ENCODE results near the gene TIA1.

TIA1 gene

DNA sequence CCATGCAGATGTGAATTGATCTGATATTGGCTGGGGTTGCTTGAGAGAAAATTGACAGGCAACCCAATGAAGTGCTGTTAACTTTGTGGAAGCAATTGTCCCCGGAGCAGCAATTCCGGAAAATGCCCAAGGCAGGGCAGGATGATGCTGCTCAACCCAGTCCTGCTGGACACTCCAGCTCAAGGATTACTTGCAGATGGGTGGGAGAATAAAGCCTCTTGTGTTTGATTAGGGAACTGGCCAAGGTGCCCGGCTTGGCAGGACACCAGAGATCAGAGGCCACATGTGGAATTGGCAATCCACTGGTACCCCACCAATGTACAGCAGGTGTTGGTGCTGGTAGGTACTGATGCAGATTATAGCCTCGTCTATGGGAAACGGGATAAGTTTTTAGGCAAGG, 45.3 kb downstream of the TIA1 start:
- Histone ChIP-seq H3K36me3 (peaks cover 0 to 23% (median 10%) of the 10 kb centered on the region in 11 experiments; a peak in 18 of 22 replicates), H4K20me1 (no peaks in the 10 kb centered on the region), H3K4me2 (no peak overlapping the region), H3K27me3 (no peaks in the 10 kb centered on the region), H3K4me1 (peaks cover 0 to 4% (median 0%) of the 10 kb centered on the region in 10 experiments; a peak in 1 of 20 replicates), H3K9ac (no peak overlapping the region), H3K9me3 (replicated peaks in 1 of 11) (no peaks in the 10 kb centered on the region; a peak in 1 of 22 replicates), H3K27ac (no peak overlapping the region), H3K4me3 (no peak overlapping the region)
- TF ChIP-seq Cebpa-rat (IDR thresholded peaks at IDR 0.05) = no peak

DNA sequence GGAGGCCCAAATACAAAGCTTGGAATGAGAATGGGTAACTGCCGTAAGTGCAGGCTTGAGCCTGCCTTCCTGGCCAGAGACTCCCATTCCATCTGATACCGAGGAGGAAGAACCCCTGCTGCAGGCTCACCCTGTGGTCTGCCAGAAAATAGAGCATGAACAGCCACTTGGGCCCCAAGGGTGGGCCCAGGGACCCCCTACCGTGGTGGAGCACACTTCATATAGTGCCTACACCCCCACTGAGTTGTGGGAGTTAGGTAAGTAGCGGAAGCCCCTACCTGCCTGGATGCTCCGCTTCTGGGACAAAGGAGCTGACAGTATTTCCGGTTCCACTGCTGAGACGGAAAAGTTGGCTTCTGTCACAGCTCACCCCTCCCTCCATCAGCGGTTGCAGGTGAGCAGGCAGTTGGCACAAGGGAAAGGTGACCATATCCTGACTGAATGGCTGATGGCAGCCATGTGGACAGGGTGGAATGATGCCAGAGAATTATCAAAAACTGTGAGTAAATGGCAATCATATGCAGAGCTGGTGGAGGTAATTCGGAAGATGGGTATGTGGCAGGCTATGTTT, 46.1 kb downstream of the TIA1 start:
- no peaks in the 10 kb centered on the region; a peak in 1 of 22 replicates for H3K9me3 ChIP-seq (replicated peaks in 1 of 11)
- H3K27me3 ChIP-seq = no peaks in the 10 kb centered on the region
- H3K27ac ChIP-seq = no peak overlapping the region
- no peak for TF ChIP-seq Cebpa-rat (IDR thresholded peaks at IDR 0.05)
- H3K4me2 ChIP-seq = no peak overlapping the region
- no peaks in the 10 kb centered on the region for H4K20me1 ChIP-seq
- H3K4me1 ChIP-seq = peaks cover 0 to 4% (median 0%) of the 10 kb centered on the region in 10 experiments; a peak in 1 of 20 replicates
- H3K9ac ChIP-seq = no peak overlapping the region
- no peak overlapping the region for H3K4me3 ChIP-seq
- peaks cover 0 to 18% (median 6%) of the 10 kb centered on the region in 11 experiments; a peak in 9 of 22 replicates for H3K36me3 ChIP-seq

DNA sequence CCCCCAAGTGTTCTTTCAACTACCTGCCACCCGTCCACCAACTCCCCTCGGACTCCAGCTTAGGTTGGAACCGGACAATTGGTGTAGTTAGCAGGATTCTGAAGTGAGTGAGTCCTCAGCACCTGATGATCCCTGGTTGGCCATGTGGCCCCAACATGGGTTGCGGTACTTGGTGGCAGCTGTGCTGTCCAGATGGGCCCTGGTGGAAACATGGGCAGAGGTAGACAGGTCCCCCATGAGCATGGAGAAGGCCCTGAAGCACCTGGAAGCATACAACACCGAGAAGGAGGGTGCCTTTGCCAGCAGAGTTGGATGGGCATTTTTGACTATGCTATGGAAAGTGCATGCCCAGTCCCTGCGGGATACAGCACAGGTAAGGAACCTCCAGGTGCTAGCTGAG, 46.6 kb downstream of the TIA1 start:
- Histone ChIP-seq H3K4me1 (peaks cover 0 to 4% (median 0%) of the 10 kb centered on the region in 10 experiments; a peak in 1 of 20 replicates), H3K27ac (no peak overlapping the region), H4K20me1 (no peaks in the 10 kb centered on the region), H3K4me2 (no peak overlapping the region), H3K27me3 (no peaks in the 10 kb centered on the region), H3K36me3 (peaks cover 0 to 13% (median 4%) of the 10 kb centered on the region in 11 experiments; a peak in 7 of 22 replicates), H3K4me3 (no peak overlapping the region), H3K9ac (no peak overlapping the region), H3K9me3 (replicated peaks in 1 of 11) (no peaks in the 10 kb centered on the region; a peak in 1 of 22 replicates)
- TF ChIP-seq Cebpa-rat (IDR thresholded peaks at IDR 0.05) = no peak

DNA sequence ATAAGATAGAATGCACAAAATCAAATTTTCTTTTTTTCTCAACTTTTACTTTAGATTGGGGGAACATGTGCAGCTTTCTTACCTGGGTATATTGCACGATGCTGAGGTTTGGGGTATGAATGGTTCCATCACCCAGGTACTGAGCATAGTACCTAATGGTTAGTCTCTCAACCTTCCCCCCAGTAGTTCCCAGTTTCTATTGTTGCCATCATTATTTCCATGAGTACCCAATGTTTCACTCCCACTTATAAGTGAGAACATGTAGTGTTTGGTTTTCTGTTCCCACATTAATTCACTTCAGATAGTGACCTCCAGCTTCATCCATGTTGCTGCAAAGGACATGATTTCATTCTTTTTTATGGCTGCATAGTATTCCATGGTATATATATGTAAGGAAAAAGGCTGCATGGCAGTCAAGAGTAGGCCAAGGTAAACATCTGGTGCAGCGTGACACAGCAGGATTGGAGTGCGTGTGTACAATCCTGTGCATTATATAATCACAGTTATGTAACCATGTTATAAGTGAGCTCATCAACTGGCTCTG, 47.1 kb downstream of the TIA1 start:
- TF ChIP-seq Cebpa-rat (IDR thresholded peaks at IDR 0.05) = no peak
- no peaks in the 10 kb centered on the region for H4K20me1 ChIP-seq

DNA sequence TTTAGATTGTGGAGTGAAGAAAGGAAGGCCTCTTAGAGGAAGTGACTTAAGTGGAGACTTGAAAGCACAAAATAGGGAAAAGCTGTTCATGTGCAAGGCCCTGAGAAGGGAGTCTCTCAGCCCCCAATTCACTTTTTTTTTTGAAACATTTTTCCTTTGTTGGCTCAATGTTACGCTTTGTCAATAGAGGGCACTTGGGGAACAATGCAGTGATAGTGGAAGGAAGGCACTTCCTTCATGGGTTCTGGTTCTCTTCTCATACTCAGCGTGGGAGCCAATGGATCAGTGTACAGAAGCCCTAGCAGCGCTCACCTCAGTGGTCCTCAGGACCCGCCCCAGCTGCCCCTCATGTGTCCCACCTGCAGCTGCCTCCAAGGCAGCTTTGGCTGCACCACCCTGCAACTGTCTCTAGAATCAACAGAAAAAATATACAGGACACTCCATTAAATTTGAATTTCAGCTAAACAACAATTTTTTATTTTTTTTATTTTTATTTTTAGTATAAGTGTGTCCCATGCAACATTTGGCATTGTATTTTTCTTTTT, 49.0 kb downstream of the TIA1 start:
- H3K9me3 ChIP-seq (replicated peaks in 1 of 11) = no peaks in the 10 kb centered on the region; a peak in 1 of 22 replicates
- no peaks in the 10 kb centered on the region for H3K27me3 ChIP-seq
- no peaks in the 10 kb centered on the region for H4K20me1 ChIP-seq
- H3K27ac ChIP-seq = no peak overlapping the region
- no peak overlapping the region for H3K9ac ChIP-seq
- TF ChIP-seq Cebpa-rat (IDR thresholded peaks at IDR 0.05) = no peak
- H3K4me2 ChIP-seq = no peak overlapping the region
- H3K4me1 ChIP-seq = peaks cover 0 to 4% (median 0%) of the 10 kb centered on the region in 10 experiments; a peak in 1 of 20 replicates
- H3K4me3 ChIP-seq = no peak overlapping the region
- H3K36me3 ChIP-seq = peaks cover 0 to 8% (median 0%) of the 10 kb centered on the region in 11 experiments; a peak in 3 of 22 replicates

More for the DNA sequence above, 47.1 kb downstream of the TIA1 start:
- Histone ChIP-seq H3K4me1 (peaks cover 0 to 4% (median 0%) of the 10 kb centered on the region in 10 experiments; a peak in 1 of 20 replicates), H3K9ac (no peak overlapping the region), H3K27ac (no peak overlapping the region), H3K27me3 (no peaks in the 10 kb centered on the region), H3K4me3 (no peak overlapping the region), H3K4me2 (no peak overlapping the region), H3K9me3 (replicated peaks in 1 of 11) (no peaks in the 10 kb centered on the region; a peak in 1 of 22 replicates), H3K36me3 (peaks cover 0 to 8% (median 3%) of the 10 kb centered on the region in 11 experiments; a peak in 3 of 22 replicates)

DNA sequence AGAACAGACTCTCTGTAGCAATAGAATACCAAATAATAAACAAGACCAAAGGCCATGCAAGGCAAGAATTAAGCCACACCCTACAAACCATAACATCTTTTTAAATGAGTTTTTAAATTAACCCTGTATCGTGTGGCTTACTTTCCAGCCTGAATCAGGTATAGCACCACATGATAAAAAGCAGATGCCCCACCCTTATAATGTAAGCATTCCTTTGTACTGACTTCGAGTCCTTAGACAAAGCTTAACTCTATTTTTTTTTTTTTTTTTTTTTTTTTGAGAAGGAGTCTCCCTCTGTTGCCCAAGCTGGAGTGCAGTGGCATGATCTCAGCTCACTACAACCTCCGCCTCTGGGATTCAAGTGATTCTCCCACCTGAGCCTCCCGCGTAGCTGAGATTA, 55.9 kb downstream of the TIA1 start:
- Histone ChIP-seq H3K9me3 (replicated peaks in 1 of 11) (no peaks in the 10 kb centered on the region), H3K9ac (no peak overlapping the region), H3K4me3 (no peak overlapping the region), H3K4me1 (peaks cover 3 to 13% (median 12%) of the 10 kb centered on the region in 10 experiments; a peak in 16 of 20 replicates), H4K20me1 (no peaks in the 10 kb centered on the region), H3K4me2 (no peak overlapping the region), H3K27me3 (no peaks in the 10 kb centered on the region), H3K27ac (no peak overlapping the region), H3K36me3 (no peaks in the 10 kb centered on the region)
- TF ChIP-seq Cebpa-rat (IDR thresholded peaks at IDR 0.05) = no peak

DNA sequence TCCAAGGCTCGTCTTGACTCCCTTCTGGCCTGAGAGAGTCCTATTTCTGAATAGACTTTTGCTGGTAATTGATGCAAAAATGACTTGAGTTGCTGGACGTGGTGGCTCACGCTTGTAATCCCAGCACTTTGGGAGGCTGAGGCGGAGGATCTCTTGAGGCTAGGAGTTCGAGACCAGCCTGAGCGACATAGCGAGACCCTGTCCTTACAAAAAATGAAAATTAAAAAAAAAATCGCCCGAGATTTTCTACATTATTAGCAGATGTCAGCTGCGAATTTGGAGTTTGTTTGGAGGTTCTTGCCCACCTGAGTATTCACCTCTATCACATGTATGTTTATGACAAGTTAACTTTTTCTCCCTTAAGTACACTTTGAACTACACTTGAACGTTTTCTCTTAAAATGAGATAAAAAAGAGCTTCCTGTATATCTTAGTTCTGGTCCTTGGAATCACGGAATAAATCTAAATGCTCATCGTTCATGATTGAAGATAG, 57.1 kb downstream of the TIA1 start:
- H3K36me3 ChIP-seq = no peaks in the 10 kb centered on the region
- H3K4me3 ChIP-seq = peak overlapping the region; percentile 65 to 83 (median 72); a peak in 14 of 20 replicates
- peak overlapping the region; percentile 87 to 100 (median 96); a peak in 21 of 22 replicates for H3K27ac ChIP-seq
- no peak for TF ChIP-seq Cebpa-rat (IDR thresholded peaks at IDR 0.05)
- no peaks in the 10 kb centered on the region for H3K27me3 ChIP-seq
- H3K9ac ChIP-seq = peak overlapping the region; percentile 88 to 99 (median 96)
- peaks cover 3 to 13% (median 12%) of the 10 kb centered on the region in 10 experiments; a peak in 17 of 20 replicates for H3K4me1 ChIP-seq
- no peaks in the 10 kb centered on the region for H3K9me3 ChIP-seq (replicated peaks in 1 of 11)
- peak overlapping the region; percentile 54 to 86 (median 74) for H3K4me2 ChIP-seq
- no peaks in the 10 kb centered on the region for H4K20me1 ChIP-seq

DNA sequence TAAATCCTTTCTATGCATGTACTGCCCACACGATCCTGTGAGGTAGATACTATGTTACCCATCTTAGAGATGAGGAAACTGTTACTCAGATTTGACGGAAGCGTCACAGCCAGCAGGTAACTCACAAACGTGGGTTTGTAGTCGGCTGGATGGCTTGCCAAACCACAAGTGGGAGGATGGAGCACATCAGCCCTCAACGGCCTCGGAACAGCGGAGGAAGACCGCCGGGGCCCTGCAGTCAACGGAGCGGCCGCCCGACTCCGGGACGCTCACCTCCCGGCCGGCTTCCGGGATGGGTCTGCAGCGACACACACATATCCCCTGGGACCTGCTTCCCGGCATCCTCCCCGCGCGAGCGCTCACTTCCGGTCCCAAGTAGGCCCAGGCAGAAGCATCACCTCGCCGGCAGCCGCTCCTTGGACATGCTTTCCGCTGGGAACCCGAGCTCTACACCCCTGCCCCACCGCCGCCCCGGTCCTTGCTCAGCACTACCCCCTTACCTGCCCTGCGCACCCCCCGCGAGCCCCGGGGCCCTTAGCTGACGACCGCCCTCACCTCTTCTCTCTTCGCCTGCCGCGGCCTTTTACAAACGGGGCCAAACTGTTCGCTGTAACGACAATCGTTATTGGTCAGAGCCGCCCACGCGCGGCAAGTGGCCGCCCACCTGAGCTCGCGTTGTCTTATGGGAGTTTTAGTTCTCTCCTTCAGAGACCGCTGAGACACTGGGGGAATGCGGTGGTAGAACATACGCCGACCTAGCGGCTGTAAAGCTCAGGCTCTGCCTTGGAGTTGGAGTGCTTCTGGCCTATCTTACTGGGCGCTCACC, 57.8 kb downstream of the TIA1 start, which contains the start of gene C2orf42:
TSS of gene C2orf42 (minus strand) at position 602 of the 826 bp plus-strand sequence. CDS start 9,034 bp downstream, outside the sequence.
- Histone ChIP-seq H4K20me1 (no peaks in the 10 kb centered on the region), H3K4me1 (peaks cover 3 to 13% (median 12%) of the 10 kb centered on the region in 10 experiments; a peak in 17 of 20 replicates), H3K9me3 (replicated peaks in 1 of 11) (no peaks in the 10 kb centered on the region), H3K36me3 (no peaks in the 10 kb centered on the region), H3K27me3 (no peaks in the 10 kb centered on the region), H3K27ac (peak within 1 kb of the TSS; percentile 87 to 100 (median 96)), H3K4me2 (peak within 1 kb of the TSS; percentile 66 to 86 (median 75)), H3K4me3 (peak within 1 kb of the TSS; percentile 65 to 83 (median 72)), H3K9ac (peak within 1 kb of the TSS; percentile 88 to 99 (median 96))
- no peak for TF ChIP-seq Cebpa-rat (IDR thresholded peaks at IDR 0.05)
